ENCODE measurements around the gene ARHGAP29.

- TF ChIP-seq EZH2 (IDR thresholded peaks at IDR 0.05; ENCODE audit: insufficient read depth, poor library complexity, severe bottlenecking) (no peak), EZH2phosphoT487 (IDR thresholded peaks at IDR 0.05; ENCODE audit: insufficient read depth, low read depth) (no peak)
Measured at GRCh38 chr1:94225845-94226244, 11.5 kb downstream of the ARHGAP29 start.
